Umbilical cord (tissue), 2 donors: ENCODE measurements around the gene ZNF470. TPM values are rescaled to one million over a fixed set of nuclear protein-coding genes. Genes with fewer than 3 reads are reported as not detected.

ENCODE experiments used
- DNase-seq: peaks from one replicate; pipeline ENCODE4 v3.0.0-alpha.2; 2015; ENCODE audit warnings: low spot score
- total RNA-seq: library from RNA; depleted of rRNA; stranded (reverse); fragments of >200 nt; gene quantifications from one replicate; pipeline ENCODE4 v1.2.3, GENCODE V29; 2014; ENCODE audit warnings: low replicate concordance; ENCODE audit not compliant: insufficient read depth

The ZNF470 gene
- total RNA-seq, 1 donor from 2014 or later = 12.0 TPM

- no peak for DNase-seq
These were observed 41.2 kb downstream of the ZNF470 start for GRCh38 chr19:56608274-56608964.

- DNase-seq = no peak
These were observed 44.0 kb downstream of the ZNF470 start for GRCh38 chr19:56611288-56611687.

GRCh38 chr19:56612737-56613136 lies 45.5 kb downstream of the ZNF470 start:
- DNase-seq = no peak

GRCh38 chr19:56613639-56614038 lies 46.4 kb downstream of the ZNF470 start:
- no peak for DNase-seq

- no peak for DNase-seq
These were observed 50.3 kb downstream of the ZNF470 start for GRCh38 chr19:56617531-56617930.

- DNase-seq = no peak
These were observed 51.9 kb downstream of the ZNF470 start for GRCh38 chr19:56619121-56619520.

GRCh38 chr19:56622374-56622773 lies 55.1 kb downstream of the ZNF470 start:
- no peak for DNase-seq

- no peak for DNase-seq
These were observed 55.7 kb downstream of the ZNF470 start for GRCh38 chr19:56623006-56623405.

GRCh38 chr19:56625708-56626107 lies 58.4 kb downstream of the ZNF470 start:
- DNase-seq = no peak

- no peak for DNase-seq
These were observed 65.8 kb downstream of the ZNF470 start for GRCh38 chr19:56633021-56633420.

- DNase-seq = peak; percentile 88
These were observed 70.8 kb downstream of the ZNF470 start for GRCh38 chr19:56637976-56638555.

Other genes starting within 250 kb of the ZNF470 start
- gene ZNF582, start 173.9 kb upstream of the ZNF470 start, total RNA-seq = 11.3 TPM
- 25.3 TPM for gene ZNF583, start 163.1 kb upstream of the ZNF470 start, total RNA-seq
- 11.8 TPM for gene ZNF667, start 90.1 kb upstream of the ZNF470 start, total RNA-seq
- gene ZNF471, start 59.6 kb upstream of the ZNF470 start, total RNA-seq = 12.8 TPM
- 23.4 TPM for gene ZFP28, start 28.5 kb upstream of the ZNF470 start, total RNA-seq
- 5.8 TPM for gene ZNF71, start 27.8 kb downstream of the ZNF470 start, total RNA-seq
- gene SMIM17, start 75.7 kb downstream of the ZNF470 start, total RNA-seq = 3.4 TPM
- gene ZNF835, start 104.3 kb downstream of the ZNF470 start, total RNA-seq = 1.2 TPM